ENCODE data around the gene PRRG3.

PRRG3 gene

GRCh38 chrX:151752847-151753246 lies 57.6 kb downstream of the PRRG3 start:
- TF ChIP-seq, protein P1, sequence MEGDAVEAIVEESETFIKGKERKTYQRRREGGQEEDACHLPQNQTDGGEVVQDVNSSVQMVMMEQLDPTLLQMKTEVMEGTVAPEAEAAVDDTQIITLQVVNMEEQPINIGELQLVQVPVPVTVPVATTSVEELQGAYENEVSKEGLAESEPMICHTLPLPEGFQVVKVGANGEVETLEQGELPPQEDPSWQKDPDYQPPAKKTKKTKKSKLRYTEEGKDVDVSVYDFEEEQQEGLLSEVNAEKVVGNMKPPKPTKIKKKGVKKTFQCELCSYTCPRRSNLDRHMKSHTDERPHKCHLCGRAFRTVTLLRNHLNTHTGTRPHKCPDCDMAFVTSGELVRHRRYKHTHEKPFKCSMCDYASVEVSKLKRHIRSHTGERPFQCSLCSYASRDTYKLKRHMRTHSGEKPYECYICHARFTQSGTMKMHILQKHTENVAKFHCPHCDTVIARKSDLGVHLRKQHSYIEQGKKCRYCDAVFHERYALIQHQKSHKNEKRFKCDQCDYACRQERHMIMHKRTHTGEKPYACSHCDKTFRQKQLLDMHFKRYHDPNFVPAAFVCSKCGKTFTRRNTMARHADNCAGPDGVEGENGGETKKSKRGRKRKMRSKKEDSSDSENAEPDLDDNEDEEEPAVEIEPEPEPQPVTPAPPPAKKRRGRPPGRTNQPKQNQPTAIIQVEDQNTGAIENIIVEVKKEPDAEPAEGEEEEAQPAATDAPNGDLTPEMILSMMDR (IDR thresholded peaks at IDR 0.05; ENCODE audit: low read depth, low read length): no peak
- Histone ChIP-seq H3K4me3 (ENCODE audit: low read depth, low read length) (no peak overlapping the region), H3K36me3 (no peaks in the 10 kb centered on the region), H3K9me3 (no peaks in the 10 kb centered on the region), H3K4me1 (no peaks in the 10 kb centered on the region), H3K27me3 (no peaks in the 10 kb centered on the region)
- no peak for DNase-seq

DNA sequence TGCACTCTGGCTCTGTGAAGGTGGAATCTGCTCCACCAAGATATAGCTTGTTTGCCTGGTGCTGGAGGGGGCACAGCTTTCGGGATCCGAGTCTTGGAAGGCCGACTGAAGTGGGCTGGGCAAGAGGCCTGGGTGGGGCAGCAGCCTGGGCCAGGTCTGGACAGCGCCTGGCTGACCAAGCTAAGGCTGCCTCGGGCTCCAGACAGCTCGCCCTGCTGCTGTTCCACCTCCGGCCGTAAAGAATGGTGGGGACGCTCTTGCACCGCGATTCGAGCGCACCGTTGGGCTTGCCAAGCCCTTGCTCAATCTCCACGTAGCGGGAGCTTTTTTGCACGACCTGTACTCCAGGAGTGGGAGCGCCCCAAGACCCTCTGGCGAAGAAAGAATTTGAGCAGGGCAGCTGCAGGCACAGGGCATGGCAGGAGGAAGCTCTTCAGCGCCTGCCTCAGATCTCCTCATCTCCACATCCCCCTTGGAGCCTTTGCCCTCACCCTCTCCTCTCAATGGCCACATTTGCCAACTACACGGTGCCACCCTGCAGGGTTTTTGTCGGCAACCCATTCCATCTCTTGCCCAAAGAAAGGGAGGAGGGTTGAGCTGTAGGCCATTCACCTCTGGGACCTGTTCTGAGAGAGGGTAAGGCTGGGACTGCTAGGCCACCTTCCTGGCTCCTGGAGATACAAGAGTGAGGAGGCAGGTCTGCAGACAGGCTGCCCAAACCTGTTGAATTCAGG lies 58.2 kb downstream of the PRRG3 start:
- Histone ChIP-seq H3K4me1 (no peaks in the 10 kb centered on the region), H3K27me3 (no peaks in the 10 kb centered on the region), H3K36me3 (no peaks in the 10 kb centered on the region), H3K4me3 (ENCODE audit: low read depth, low read length) (no peak overlapping the region), H3K9me3 (no peaks in the 10 kb centered on the region)
- peak; percentile 25 for DNase-seq
- TF ChIP-seq, protein P1 (IDR thresholded peaks at IDR 0.05; ENCODE audit: low read depth, low read length): peak; percentile 37

GRCh38 chrX:151754047-151754429 lies 58.8 kb downstream of the PRRG3 start:
- Histone ChIP-seq H3K36me3 (no peaks in the 10 kb centered on the region), H3K4me1 (no peaks in the 10 kb centered on the region), H3K27me3 (no peaks in the 10 kb centered on the region), H3K4me3 (ENCODE audit: low read depth, low read length) (no peak overlapping the region), H3K9me3 (no peaks in the 10 kb centered on the region)
- no peak for DNase-seq
- TF ChIP-seq, protein P1 (IDR thresholded peaks at IDR 0.05; ENCODE audit: low read depth, low read length): no peak

GRCh38 chrX:151754641-151755215 lies 59.5 kb downstream of the PRRG3 start:
- Histone ChIP-seq H3K9me3 (no peaks in the 10 kb centered on the region), H3K4me3 (ENCODE audit: low read depth, low read length) (no peak overlapping the region), H3K36me3 (no peaks in the 10 kb centered on the region), H3K27me3 (no peaks in the 10 kb centered on the region), H3K4me1 (no peaks in the 10 kb centered on the region)
- DNase-seq: no peak
- TF ChIP-seq, protein P1 (IDR thresholded peaks at IDR 0.05; ENCODE audit: low read depth, low read length): no peak
